T-helper 22 cell (primary cell): Measurements from ENCODE around the gene PPFIBP2.

Source experiments
- DNase-seq: peaks from one replicate; pipeline ENCODE4 v3.0.0-alpha.2; 2020; ENCODE audit warnings: low read depth

Gene PPFIBP2

GRCh38 chr11:7578276-7578955 lies 64.6 kb downstream of the PPFIBP2 start:
- DNase-seq, result no peak

DNA sequence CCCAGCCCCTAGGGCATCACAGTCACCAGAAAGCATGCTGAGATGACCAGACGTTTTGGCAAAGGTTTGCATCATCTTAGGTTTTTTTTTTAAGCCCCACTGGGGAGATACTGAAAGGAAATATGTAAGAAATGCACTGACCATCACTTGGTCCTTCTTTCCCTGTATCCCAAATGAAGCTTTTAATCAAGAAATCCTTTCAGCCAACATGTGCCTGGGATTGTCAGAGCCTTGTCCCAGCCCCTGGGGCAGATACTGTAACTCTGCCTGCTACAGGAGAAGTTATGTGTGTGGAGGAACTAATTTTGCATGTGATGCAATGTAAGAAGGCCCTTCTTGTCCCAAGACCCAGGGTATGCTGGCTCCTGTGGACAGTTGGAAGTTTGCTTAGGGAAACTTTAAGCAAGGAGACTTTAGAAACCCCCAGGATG lies 65.6 kb downstream of the PPFIBP2 start:
- no peak for DNase-seq

- DNase-seq, result no peak
Observed at GRCh38 chr11:7581021-7581590, 67.3 kb downstream of the PPFIBP2 start.

DNA sequence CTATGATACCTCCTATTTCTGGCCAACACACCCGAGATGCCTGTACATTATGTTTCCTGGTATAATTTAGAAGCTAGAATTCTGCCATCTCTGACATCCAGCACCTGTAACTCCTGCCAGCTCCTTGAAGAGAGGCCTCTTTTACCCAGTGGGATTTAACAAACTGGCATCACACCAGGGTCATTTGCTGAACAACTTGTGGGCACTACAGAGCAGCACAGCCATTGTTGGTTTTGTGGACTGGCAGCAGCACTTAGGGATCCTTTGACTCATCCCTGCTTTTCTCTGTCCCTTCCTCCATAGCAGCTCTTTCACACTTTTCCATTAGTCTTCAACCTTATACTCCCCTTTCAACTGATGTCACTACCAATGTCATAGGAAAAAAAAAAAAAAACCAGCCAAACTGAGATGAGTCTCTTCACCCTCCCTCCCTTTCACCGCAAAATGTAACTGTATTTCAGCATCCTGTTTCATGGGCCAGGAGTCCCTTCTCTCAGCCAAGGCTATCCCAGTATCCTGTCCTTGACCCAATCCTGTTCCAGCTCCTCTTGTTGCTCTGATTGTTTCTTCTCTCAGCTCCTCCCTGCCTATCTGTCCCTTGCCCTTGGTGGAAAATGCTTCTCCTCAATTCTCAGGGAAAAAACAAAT lies 68.7 kb downstream of the PPFIBP2 start:
- DNase-seq, result no peak

- no peak for DNase-seq
Observed at GRCh38 chr11:7583248-7583647, 69.4 kb downstream of the PPFIBP2 start.

DNA sequence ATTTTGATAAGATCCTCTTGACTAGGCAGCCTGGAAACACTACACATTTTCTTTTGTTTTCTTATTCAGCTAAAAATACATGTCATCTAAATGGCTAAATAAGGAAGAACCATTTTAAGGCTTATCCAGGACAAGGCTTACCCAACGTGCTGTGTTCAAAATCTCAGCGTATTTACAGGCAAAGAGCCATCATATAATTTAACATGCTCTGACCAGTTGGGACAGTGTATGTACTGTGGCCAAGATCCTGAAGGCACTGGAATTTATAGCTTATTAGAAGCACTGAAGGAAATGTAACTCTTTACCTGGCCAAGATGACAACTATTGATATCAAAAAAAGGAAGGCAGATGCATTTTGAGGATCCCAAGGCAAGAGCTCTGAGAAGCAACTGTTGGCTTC lies 71.1 kb downstream of the PPFIBP2 start:
- no peak for DNase-seq

DNA sequence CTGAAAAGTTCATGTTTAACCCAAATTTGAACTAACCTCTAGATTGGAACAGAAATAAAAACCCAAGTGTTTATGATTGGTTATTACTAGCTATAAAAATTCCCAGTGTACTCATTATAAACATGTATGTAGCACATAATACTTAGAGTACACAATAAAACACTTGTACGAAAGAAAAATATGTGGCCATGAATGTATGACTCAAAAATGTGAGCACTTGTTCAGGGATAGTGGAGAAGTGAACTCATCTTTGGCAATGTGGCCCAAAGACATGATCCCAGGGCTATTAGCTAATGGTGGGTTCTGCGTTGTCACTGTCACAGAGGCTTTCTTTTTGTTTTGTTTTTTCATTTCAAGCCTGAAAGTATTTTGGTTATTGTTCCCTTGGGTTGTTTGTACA lies 72.0 kb downstream of the PPFIBP2 start:
- no peak for DNase-seq

- no peak for DNase-seq
Observed at GRCh38 chr11:7586376-7586775, 72.6 kb downstream of the PPFIBP2 start.

DNA sequence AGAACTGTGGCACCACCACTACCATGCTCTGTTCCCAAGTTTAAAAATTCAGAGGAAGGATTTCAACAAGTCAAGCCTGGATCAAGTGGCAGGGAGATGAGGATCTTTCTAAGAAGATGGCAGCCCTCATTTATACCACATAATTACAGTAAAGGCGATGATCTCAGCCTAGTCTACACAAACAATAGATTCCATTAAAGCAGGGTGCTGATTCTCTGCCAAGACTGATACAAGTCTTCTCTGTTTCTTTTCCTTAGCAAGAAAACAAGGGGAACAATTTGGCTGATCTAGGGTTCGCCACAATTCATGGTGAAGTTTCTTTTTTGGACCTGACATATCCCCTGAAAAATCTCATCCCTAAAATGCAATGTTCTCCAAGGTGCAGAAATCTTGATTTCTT lies 73.9 kb downstream of the PPFIBP2 start:
- DNase-seq, result no peak

- no peak for DNase-seq
Observed at GRCh38 chr11:7589861-7590260, 76.1 kb downstream of the PPFIBP2 start.

DNA sequence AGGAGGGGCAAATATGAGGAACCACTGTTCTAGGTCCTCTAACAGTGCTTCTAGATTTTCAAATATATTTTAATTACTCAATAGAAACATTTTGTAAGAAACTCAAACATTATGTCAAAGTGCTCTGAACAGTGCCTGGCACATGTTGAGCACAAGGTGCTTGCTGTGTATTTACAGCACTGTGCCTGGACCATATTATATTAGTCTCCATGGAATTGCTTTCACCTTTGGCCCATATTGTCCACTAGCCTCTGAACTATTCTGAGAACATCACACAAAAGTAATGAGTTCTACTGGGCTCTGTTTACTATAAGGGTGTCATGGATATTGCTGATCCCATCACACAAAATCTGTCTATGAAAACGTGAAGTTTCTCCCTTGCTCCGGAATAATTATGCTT lies 76.7 kb downstream of the PPFIBP2 start:
- DNase-seq, result no peak

GRCh38 chr11:7591107-7591894 lies 77.5 kb downstream of the PPFIBP2 start:
- DNase-seq, result no peak

DNA sequence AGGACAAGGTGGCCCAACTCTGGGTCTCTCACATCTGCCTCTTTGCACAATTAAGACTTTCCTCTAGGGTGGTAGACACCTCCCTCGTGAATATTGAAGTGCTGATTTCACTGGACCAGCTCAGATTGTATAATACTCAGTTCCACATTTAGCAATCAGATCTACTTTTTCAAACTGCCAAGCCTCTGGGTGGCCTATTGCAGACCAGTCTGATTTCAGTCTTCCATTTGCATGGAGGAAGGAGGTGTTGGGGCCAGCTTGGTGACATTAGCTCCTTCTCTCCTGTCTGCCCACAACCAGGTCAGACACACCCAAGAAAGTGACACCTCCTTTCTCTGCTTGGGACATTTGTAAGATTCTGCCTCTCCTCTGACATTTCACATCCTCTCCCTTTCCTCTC lies 78.2 kb downstream of the PPFIBP2 start:
- no peak for DNase-seq

DNA sequence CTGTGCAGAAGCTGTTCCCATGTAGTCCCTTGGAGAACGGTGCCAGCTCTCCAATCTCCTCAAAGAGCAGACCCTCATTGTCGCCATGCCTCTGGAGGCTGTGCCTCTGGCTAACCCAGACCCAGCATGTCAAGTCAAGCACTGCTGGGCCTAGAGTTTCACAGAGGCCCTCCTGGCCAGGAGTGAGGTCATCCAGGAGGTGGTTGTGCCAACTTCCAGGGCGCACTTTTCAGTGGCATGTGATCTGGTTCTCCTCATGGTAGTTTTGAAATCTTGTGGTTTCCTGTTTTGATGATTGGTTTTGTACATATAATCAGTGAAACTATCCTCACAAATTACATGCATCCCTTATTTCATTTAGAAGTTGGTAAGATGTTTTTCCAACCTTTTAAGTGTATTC lies 78.9 kb downstream of the PPFIBP2 start:
- no peak for DNase-seq

DNA sequence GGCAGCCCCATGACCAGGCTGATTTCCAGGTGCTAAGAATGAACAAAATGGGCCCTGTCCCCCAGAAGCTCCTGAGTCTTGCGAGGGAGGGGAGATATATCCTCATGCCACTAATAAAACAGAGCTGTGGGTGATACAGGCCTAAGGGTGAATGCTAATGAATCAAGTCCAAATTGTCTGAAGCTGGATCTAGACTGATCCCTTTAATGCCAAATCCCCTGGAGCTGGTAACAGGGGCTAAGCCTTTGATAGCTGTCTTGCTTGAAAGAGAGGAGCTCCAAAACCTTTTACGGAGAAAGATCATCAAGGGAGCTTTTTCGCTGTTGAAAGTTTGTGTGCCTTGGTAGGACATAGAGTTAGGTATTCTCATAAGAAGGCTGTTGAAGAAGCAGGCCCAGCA lies 79.7 kb downstream of the PPFIBP2 start:
- no peak for DNase-seq

- no peak for DNase-seq
Observed at GRCh38 chr11:7595016-7595866, 81.4 kb downstream of the PPFIBP2 start.

DNA sequence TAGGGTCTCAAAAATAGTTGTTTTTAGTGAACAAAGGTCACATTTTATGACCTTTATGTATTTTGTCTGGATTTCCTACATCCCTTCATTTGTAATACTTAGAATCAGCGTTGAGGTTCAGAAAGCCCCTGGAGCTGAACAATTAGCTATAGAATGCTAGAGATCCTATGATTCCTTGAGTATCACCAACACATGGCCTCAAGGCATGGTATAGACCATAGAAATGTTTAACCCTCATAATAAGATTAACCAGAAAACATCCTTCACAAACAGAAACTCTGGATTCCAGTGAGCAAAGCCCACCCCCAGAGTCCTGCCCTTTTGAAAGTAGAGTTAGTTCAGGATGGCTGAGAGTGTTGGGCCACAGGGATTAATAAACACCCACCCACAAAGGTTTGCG lies 82.2 kb downstream of the PPFIBP2 start:
- no peak for DNase-seq

GRCh38 chr11:7596975-7597391 lies 83.2 kb downstream of the PPFIBP2 start:
- no peak for DNase-seq

GRCh38 chr11:7597620-7598019 lies 83.8 kb downstream of the PPFIBP2 start:
- DNase-seq, result no peak

- DNase-seq, result no peak
Observed at GRCh38 chr11:7599209-7599608, 85.4 kb downstream of the PPFIBP2 start.

DNA sequence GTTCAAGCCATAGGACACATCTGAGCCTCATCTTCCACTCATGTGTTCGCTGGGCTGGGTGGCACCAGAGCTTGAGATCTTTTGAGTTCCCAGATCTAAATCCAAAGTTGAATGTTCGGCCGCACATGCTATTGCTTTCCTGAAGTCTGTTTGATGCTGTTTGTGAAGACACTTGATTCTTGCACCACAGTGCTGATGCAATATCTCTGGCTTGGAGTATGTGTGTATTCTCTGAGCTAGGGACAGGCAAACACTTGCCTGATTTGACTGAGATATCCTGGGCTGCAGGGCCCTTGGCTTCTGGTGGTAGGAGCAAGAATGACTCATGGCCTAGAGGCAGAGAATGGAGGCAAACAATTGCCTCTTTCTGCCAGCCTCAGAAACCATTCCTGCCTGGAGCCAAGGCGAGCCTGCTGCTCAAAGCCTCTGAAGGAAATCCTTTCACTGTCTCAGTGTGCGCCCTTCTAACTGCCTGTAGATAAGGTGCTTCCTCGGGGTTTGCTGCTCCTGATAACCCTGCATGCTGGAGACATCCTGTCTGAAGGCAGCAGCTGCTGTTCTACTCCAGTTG lies 86.5 kb downstream of the PPFIBP2 start:
- no peak for DNase-seq
